Calu3 (cell line): Measurements from ENCODE around the gene DIS3L. TPM values are rescaled to one million over a fixed set of nuclear protein-coding genes. Genes with fewer than 3 reads are reported as not detected.
A peak's percentile ranks its signal among the peaks of the same experiment; 100 is the strongest.

Source experiments
- BruUV-seq: library from RNA; stranded (reverse); fragments of 400-500 nt; replicated peaks from 2 replicates; lab custom pipeline; 2021; lab: Mats Ljungman, UMichigan
- CTCF ChIA-PET: fragments of 300-600 bp; sonication (Branson Sonifier 250); formaldehyde crosslinking; loops from one replicate; lab custom pipeline; 2022; ENCODE audit warnings: antibody characterized with exemption; lab: Charles Lee
- DNase-seq: peaks from one replicate; pipeline ENCODE4 v3.0.0; 2022
- H3K27ac Mint-ChIP-seq: one replicate; pipeline ENCODE4 v1.8.0; 2022; ENCODE audit warnings: mixed read lengths; ENCODE audit not compliant: unreplicated experiment
- H3K27me3 Mint-ChIP-seq: one replicate; pipeline ENCODE4 v1.8.0; 2022; ENCODE audit warnings: mixed read lengths; ENCODE audit not compliant: unreplicated experiment
- H3K36me3 Mint-ChIP-seq: one replicate; pipeline ENCODE4 v1.8.0; 2022; ENCODE audit warnings: mild to moderate bottlenecking, moderate library complexity, mixed read lengths; ENCODE audit not compliant: insufficient read depth, unreplicated experiment
- H3K4me1 Mint-ChIP-seq: one replicate; pipeline ENCODE4 v1.8.0; 2022; ENCODE audit warnings: mild to moderate bottlenecking, low read depth, mixed read lengths; ENCODE audit not compliant: unreplicated experiment
- H3K4me3 Mint-ChIP-seq: one replicate; pipeline ENCODE4 v1.8.0; 2022; ENCODE audit warnings: mild to moderate bottlenecking, low read depth, moderate library complexity, mixed read lengths; ENCODE audit not compliant: unreplicated experiment
- H3K9me3 Mint-ChIP-seq: one replicate; pipeline ENCODE4 v1.8.0; 2022; ENCODE audit warnings: low read depth, mixed read lengths; ENCODE audit not compliant: unreplicated experiment
- CTCF ChIP-seq: fragments of 200-600 bp; IDR thresholded peaks from one replicate; pipeline ENCODE4 v1.8.0; 2022; ENCODE audit warnings: antibody characterized with exemption; ENCODE audit not compliant: unreplicated experiment
- intact Hi-C: fragments of 100-400 bp; cut with micrococcal nuclease; formaldehyde crosslinking; loops from one replicate; pipeline ENCODE4 v1.10.0; 2022; ENCODE audit not compliant: unreplicated experiment
- total RNA-seq: library from RNA; stranded (reverse); gene quantifications from 2 replicates; pipeline ENCODE4 v1.2.3, GENCODE V29; 2022

Gene DIS3L
- total RNA-seq, 1 experiment from 2014 or later = 24.6 TPM

GRCh38 chr15:66251065-66251789 is 42.1 kb upstream of the DIS3L start:
- H3K4me3 Mint-ChIP-seq = no peak overlapping the region
- no peak overlapping the region for H3K27ac Mint-ChIP-seq
- intact Hi-C loops = no loop called here
- no peaks in the 10 kb centered on the region for H3K9me3 Mint-ChIP-seq
- peaks cover 11% of the 10 kb centered on the region for H3K36me3 Mint-ChIP-seq
- BruUV-seq = no TSS peak
- no peak for DNase-seq
- TF ChIP-seq CTCF = no peak
- peaks cover 9% of the 10 kb centered on the region for H3K4me1 Mint-ChIP-seq
- CTCF ChIA-PET = interaction anchor here (0.6 kb wide), 1 partner anchor 269 kb away, joined by 13 read pairs; no protein-coding TSS in a partner anchor
- peaks cover 83% of the 10 kb centered on the region for H3K27me3 Mint-ChIP-seq

- peak; percentile 81 for DNase-seq
- TF ChIP-seq CTCF = peak; percentile 89
- Mint-ChIP-seq H3K4me3 (peak overlapping the region; percentile 68), H3K27me3 (peaks cover 91% of the 10 kb centered on the region), H3K4me1 (peaks cover 9% of the 10 kb centered on the region), H3K27ac (no peak overlapping the region), H3K36me3 (peaks cover 11% of the 10 kb centered on the region), H3K9me3 (no peaks in the 10 kb centered on the region)
- intact Hi-C loops = no loop called here
- BruUV-seq = no TSS peak
- CTCF ChIA-PET = interaction anchor here (0.6 to 1.4 kb wide), 2 partner anchors 37 to 186 kb away, joined by 4 read pairs; no protein-coding TSS in a partner anchor
These were observed 41.3 kb upstream of the DIS3L start for GRCh38 chr15:66251790-66252684.

GRCh38 chr15:66252685-66253417 is 40.5 kb upstream of the DIS3L start:
- TF ChIP-seq CTCF = peak; percentile 44
- Mint-ChIP-seq H3K36me3 (peaks cover 11% of the 10 kb centered on the region), H3K9me3 (no peaks in the 10 kb centered on the region), H3K27ac (no peak overlapping the region), H3K4me3 (peak overlapping the region; percentile 68), H3K4me1 (peaks cover 9% of the 10 kb centered on the region), H3K27me3 (peaks cover 92% of the 10 kb centered on the region)
- DNase-seq = peak; percentile 31
- CTCF ChIA-PET = interaction anchor here (0.6 to 1.4 kb wide), 2 partner anchors 36 to 185 kb away, joined by 4 read pairs; no protein-coding TSS in a partner anchor
- intact Hi-C loops = no loop called here
- no TSS peak for BruUV-seq
